GM18517 (cell line): ENCODE results near the gene IPO4.

Source experiments
- ATAC-seq: cut with Tn5 transposase; IDR thresholded peaks from one replicate; pipeline ENCODE4 v1.9.1; 2021; ENCODE audit warnings: mild to moderate bottlenecking, moderate library complexity; ENCODE audit not compliant: unreplicated experiment

Gene IPO4

DNA sequence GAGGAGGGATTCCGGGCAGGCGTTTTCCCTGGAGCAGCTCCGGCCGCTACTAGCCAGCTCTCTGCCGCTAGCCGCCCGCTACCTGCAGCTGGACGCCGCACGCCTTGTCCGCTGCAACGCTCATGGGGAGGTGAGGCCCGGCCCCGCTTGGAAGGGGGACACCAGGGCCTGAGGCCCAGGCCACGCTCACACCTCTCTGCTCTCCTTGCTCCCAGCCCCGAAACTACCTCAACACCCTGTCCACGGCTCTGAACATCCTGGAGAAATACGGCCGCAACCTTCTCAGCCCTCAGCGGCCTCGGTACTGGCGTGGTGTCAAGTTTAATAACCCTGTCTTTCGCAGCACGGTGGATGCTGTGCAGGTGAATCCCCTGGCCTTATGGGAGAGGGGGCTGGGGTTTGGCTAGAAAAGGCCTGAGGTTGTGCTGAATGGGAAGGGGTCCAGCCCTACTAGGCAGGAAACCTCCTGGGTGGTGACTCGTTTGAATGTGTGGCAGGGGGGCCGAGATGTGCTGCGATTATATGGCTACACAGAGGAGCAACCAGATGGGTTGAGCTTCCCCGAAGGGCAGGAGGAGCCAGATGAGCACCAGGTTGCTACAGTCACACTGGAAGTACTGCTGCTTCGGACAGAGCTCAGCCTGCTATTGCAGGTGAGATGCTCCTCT lies 40.7 kb downstream of the IPO4 start:
- ATAC-seq: no peak

DNA sequence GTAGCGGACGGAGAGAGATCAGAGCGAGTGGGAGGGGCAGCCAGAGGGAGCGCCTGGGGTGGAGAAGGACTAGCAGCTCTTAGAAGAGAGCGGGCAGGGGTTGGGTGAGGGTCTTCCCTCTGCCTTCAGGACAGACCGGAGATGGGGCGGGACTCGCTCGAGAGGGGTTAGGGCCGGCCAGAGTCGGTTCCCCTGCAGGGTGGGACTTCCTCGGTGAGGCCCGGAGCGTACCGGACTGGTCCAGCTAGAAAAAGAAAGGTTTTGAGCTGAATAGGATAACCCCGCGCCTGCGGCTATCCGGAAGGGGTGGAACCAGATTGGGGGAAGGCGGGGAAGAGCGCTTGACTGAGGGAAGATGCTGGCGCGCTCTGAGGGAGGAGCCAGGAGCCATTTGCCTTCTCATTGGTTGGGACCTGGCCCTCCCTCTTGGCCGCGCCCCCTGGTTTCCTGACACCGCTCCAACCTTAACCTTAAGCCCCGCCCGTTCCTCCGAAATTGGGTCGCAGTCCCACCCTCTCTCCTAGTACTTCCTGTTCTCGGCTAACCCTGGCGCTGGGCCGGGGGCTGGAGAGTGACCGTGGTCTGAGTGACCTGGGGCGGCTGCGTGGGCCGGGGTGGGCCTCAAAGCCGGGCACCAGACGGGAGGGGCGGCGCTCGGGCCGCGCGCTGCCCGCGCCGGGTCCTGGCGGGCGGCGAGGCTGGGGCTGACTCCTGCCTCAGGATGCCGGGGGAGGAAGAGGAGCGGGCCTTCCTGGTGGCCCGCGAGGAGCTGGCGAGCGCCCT lies 41.4 kb downstream of the IPO4 start, which contains the start of gene RNF31:
Gene RNF31, plus strand, starts transcription at position 521 of the 783 bp plus-strand sequence. Its CDS starts 201 bp downstream, at position 722.
- peak; percentile 82 for ATAC-seq

DNA sequence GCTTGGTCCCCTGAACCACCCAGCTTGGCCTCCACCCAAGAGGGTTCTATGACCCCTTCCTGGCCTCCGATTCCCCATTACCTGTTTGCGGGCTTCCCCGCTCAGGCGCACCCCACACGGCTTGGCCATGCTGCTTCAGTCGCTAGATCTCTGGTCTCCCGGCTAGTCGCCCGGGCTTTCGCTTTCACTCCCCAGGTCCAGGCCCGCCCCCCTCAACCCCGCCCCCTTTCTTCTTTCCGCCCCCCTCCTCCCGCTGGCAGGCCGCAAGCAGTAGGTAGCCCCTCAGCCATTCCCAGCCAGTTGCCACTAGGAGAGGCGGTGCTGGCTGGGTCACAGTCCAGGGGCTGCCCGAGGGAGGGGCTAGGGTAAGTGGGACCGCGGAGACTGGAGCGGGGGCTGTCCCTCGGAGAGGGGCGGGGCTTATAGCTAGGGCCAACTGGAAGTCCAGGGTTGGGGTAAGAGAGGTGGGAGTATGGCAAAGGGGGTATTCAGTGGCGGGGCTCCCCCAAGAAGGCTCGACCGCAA lies 42.1 kb downstream of the IPO4 start, which contains the start of gene PSME2:
Gene PSME2, minus strand, starts transcription at position 158 of the 525 bp plus-strand sequence. Its CDS starts 29 bp downstream, at position 129.
- ATAC-seq: peak; percentile 64

DNA sequence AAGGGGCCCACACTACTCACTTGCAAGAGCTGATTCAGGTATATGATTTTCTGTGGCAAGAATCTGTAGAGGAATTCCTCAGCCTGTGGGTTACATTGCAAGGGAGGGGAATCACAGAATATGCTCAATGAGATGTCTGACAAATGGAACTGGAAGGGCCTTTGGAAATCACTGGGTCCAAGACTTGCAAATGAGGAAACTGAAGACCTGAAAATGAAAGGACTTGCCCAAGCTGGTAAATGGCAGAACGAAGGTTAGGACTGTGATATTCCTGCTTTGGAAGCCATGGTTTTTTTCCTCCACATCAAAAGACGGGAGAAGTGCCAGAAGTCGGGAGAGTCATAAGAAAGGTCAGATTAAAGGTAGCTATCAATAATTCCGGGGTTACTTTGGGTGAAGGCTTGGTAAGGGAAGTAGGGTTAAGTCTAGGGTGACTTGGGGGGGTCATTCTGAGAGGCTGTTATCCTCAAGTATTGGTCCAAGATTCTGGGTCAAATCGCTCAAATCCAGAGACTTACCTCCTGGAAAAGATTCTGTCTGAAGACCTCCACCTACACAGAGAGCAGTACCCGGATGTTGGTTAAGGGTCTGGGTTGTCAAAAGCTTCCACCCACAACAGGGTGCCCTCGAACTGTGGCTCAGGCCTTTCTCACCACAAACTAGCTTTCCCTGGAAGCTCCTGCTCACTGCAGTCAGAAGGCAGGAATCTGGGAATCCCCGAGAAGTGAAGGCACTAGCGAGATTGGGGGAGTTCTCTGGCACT lies 42.7 kb downstream of the IPO4 start:
- ATAC-seq: no peak

DNA sequence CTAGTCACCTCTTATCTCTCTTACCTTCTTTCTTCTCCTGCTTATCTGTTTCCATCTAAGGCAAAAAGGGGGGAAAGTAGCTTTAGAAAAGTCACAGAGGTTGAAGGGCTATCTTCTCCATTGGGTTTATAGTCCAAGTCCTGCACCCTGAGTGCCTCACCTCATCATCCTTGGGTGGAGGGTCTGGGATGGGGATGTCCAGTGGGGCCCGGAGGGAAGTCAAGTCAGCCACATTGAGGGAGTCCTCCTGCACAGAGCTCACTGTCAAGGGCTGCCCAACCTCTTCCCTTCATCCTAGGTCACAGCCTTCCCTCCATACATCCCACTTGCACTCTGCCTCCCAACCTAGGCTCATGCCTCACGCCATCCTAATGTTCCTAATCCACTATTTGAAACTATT lies 43.4 kb downstream of the IPO4 start:
- no peak for ATAC-seq

DNA sequence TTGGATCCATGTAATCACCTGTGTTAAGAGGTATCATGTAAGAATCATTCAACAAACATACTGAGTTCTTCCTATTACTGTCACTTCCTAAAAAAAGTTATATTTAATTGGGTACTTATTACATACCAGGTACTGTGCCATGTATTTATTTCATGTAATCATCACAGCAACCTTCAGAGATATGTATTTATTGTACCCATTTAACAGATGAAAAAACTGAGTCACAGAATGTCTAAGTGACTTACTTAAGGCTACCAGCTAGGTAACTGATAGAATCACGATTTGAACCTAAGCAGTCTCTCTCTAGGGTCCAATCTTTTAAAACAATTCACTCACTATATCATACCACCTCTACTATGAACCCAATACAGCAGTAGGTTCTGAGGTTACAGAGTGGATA lies 44.2 kb downstream of the IPO4 start:
- no peak for ATAC-seq

DNA sequence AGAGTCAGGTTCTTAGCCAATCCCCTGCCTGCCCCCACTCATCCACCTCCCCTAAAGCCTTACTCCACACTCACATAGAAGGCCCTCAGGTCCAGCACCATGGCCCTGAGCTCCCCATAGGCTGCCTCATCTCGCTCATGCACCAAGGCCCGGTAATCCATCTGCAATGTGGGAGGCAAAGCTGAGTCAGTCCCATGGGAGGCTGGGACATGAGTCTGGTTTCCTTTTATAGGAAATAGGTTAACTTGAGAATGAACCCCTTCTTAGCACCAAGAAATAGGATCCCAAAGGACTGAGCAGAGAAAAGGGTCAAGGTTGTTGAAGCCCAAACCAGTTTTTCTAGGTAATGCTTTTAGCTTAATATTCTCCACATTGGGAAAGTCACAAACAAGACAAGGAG lies 45.1 kb downstream of the IPO4 start:
- ATAC-seq: no peak

DNA sequence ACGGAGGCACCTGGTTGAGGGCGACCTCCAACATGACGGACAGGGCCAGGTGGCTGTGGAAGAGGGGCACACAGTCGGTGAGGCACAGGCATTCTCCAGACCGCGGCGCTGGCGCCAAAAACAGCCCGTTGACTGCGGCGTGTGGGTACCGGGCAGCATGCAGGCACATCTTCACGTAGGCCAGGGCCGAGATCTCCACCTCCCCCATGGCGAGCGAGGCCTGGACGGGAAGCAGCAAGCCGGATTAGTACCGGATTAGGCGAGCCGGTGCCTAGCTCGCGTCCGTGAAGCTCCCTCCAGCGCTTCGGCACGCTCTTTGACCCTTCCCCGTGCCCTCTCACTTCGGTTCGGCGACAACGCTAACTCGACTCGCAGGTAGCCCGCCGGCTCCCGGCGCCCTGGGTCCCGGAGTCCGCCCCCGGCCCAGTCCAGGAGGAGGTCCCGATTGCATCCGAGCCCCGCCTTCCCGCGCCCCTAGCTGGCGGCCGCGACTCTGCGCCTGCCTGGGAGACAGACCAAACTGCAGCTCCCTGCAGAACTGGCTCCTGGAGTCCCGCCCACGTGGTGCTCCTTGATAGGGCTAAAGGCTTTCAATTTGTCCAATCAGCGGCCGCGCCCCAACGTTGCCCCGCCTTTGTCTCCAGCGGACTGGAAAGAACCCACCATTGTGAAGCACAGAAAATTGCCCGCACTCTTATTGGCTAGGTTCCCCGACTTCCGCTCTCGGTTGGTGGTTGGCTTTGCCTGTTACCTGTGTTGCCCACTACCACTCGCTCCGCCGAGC lies 47.3 kb downstream of the IPO4 start, which contains the start of gene EMC9:
Gene EMC9, minus strand, starts transcription at position 495 of the 784 bp plus-strand sequence. Its CDS starts 287 bp downstream, at position 208.
- peak; percentile 77 for ATAC-seq

DNA sequence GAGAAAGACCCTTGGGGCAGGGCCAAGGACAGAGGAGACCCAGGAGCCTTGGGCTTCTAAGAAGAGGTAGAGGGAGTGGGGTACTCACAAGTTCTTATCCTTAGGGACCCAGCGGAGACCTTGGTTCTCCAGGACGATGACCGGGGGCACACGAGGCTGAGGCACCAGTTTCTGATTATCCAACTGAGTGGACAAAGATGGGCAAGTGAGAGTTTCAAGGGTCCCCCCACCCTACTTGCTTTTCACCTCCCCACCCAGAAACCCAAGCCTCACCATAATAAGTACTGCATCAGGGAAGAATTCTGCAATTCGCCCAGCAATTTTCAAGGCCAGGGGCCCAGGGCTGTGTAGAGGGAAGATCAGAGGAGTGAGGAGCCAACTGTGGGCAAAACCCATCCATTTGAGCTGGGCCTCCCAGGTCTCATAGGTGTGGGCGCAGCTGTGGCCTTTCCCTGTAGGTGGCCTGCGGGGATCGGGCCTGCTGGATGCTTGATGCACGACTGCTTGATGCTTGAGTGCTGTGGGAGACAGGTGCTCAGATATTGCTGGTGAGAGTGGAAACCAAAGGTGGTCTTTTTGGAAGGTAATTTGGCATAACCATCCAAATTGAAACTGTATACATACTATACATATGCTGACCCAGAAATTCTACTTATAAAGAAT lies 49.2 kb downstream of the IPO4 start:
- ATAC-seq: no peak

DNA sequence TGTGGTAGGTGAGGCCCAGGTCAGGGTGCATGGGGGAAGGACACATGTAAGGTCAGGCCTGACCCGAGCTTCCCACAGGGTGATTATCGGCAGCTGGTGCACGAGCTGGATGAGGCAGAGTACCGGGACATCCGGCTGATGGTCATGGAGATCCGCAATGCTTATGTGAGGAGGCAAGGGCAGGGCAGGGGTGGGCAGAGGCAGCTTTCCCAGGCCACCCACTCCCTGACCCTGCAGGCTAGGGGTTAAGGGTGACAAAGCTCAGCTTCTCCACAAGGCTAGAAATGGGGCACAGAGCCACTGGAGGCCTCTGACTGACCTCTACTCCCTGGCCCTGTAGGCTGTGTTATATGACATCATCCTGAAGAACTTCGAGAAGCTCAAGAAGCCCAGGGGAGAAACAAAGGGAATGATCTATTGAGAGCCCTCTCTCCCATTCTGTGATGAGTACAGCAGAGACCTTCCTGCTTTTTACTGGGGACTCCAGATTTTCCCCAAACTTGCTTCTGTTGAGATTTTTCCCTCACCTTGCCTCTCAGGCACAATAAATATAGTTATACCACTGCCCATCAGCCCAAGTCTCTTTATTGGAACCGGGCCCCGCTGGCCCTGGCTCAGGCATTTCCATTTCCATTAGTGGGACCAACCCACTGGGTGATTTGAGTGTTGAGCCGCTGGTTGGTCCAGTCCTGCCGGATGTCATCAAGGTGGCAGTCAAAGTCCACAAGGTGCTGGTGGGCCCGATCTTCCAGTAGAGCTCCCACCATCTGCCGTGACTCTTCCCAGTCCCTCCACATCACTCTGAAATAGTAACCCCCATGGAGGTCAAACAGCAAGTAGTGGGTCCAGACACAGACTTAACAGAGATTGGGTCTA lies 50.0 kb downstream of the IPO4 start:
- no peak for ATAC-seq

DNA sequence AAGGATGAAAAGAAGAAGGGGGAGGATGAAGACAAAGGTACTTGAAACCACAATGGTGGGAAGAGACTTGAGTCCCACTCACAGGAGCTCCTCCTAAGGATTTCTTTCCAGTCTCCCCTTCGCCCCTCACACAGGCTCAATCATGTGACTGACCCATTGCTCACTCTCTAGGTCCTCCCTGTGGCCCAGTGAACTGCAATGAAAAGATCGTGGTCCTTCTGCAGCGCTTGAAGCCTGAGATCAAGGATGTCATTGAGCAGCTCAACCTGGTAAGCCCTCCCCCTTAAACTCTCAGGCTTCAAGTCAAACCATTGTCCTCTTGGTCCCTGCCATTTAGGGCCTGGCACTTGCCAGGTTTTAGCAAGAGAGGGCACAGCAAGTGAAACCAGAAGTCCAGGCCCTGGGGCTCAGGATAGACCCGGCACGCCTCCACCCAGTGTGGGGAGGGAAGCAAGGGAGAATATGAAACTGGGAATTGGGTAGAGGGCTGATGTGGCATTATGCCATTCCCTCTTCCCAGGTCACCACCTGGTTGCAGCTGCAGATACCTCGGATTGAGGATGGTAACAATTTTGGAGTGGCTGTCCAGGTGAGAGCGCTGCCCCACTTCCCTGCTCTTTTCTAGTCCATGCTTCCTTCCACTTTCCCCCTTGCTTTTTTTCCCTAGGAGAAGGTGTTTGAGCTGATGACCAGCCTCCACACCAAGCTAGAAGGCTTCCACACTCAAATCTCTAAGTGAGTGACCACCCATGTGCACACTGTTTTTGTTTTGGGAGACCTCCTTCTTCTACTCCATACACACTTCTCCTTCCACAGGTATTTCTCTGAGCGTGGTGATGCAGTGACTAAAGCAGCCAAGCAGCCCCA lies 50.9 kb downstream of the IPO4 start:
- no peak for ATAC-seq

DNA sequence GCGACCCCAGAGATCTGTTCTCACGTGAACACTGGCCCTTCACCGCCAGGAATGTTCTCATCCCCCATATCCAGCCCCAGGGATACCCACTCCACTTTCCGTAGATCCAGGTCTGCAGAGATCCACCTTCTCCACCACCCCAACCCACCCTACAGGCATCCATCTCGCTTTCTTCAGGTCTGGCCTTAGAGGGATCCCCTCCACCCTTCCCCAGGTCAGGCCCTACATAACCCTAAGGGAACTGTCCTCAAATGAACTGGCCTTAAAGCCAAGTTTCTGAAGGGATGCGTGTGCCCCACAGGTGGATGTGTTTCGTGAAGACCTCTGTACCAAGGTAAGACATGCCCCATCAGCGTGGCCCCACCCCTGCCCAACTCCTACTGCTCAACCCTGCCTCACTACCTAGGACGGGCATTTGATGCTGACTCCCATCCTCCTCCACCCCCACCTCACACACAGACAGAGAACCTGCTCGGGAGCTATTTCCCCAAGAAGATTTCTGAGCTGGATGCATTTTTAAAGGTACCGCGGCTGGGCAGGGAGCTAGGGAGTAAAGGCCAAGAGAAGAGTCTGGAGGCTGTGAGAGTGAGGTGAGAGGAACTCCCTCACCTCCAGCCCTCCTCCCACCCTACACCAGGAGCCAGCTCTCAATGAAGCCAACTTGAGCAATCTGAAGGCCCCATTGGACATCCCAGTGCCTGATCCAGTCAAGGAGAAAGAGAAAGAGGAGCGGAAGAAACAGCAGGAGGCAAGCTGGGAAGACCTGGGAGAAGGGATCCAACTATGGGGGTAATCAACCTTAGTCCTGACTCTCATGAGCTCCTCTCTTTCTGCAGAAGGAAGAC lies 51.7 kb downstream of the IPO4 start:
- no peak for ATAC-seq

DNA sequence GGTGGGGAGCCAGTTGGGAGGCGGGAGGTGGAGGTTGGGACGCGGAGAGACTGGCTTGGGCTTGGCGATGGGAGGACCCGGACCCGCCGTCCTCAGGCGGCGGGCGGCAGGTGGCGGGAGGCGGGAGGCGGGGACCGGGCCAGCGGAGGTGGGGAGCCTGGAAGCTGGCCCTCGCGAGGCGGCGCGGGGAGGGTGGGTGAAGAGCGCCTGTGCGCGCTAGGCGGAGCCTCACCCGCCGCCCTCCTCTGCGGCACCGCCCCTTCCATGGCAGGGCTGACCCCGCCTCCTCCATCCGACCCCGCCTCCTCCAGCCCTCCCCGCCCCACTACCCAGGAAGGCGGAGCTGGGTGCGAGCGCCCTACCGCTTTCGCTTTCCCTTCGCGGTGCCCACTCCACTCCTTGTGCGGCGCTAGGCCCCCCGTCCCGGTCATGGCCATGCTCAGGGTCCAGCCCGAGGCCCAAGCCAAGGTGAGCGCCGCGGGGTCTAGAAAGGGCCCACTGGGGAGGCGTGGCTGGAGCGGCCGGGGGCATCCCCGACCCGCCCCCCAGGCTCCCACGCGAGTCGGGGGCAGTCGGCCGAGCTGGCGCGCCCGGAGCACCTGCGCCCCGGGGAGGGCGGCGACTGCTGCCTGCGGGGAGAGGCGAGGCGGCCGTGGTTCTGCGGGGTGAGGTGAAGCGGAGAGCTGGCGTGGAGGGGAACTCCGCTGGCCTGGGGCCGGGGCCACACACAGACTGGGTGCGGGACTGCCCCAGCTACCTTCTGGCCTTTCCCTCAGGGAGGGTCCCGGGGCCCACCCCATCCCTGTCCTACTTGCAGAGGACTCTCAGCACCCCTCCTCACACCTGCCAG lies 52.6 kb downstream of the IPO4 start, which contains the start of gene PSME1:
Gene PSME1, plus strand, starts transcription at position 361 of the 850 bp plus-strand sequence. Its CDS starts 69 bp downstream, at position 430.
- peak; percentile 57 for ATAC-seq

DNA sequence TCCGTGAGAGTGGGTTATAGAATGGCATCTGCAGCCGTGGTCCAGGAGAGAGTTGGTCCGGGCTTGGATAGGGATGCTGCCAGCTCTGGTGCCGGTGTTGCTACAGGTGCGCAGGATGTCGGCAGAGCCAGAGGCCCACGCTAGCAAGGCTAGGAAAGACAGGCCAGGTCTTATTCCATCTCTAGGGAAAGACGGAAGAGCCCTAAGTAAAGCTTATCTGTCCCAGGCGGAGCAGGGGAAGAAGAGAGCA lies 53.1 kb downstream of the IPO4 start:
- ATAC-seq: peak; percentile 2

DNA sequence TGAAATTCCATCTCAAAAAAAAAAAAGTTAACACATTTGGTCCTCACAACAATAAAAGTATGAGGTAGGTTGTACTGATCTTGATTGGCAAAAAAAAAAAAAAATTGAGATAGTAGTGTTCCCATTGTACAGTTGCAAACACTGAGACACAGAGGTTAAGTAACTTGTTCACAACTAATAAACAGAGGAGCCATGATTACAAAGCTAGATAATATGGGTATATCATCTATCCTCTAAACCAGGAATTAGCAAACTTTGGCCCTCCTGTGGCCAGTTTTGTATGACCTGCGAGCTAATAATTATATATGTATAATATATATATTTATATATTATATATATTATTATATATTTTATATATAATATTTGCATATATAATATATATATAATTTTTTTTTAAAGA lies 54.9 kb downstream of the IPO4 start:
- no peak for ATAC-seq

DNA sequence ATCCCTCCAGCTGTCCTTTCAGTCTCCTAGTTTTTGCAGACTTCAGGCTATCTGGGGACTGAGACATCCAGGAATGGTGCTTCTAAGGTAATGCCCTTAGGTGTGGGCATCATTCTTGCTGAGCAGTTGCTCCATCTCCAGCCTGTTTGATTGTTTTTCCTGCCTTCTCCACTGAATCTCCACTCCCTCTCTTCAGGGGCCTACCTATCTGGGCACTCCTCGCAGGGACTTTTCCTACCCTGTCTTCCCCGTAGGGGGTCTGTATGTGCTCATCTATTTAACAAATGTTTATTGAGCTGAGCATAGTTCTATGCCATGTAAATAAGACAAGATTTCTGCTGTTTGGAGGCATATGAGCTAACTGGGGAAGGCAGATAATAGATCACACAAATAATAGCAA lies 55.6 kb downstream of the IPO4 start:
- ATAC-seq: no peak
